GM18870 (cell line): ENCODE measurements around the gene PCDH8.

Experiments
- ATAC-seq: cut with Tn5 transposase; IDR thresholded peaks from one replicate; pipeline ENCODE4 v1.9.1; 2021; ENCODE audit warnings: moderate library complexity; ENCODE audit not compliant: unreplicated experiment

PCDH8 gene

DNA sequence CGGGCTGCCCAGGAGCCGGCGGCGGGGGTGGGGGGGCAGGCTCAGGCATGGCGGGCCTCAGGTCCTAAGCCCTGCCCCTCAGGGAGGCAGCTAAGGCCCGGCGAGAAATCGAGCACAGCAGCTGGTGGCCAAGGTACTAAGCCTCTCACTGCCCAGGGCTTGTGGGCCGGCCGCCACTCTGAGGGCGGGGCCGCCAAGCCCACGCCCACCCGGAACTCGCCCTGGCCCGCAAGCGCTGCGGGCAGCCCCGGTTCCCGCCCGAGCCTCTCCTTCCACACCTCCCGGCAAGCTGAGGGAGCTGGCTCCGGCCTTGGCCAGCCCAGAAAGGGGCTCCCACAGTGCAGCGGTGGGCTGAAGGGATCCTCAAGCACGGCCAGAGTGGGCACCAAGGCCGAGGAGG is 33.1 kb downstream of the PCDH8 start:
- no peak for ATAC-seq

GRCh38 chr13:52812941-52813340 is 35.5 kb downstream of the PCDH8 start:
- ATAC-seq: no peak

- ATAC-seq: no peak
Observed at GRCh38 chr13:52811841-52812240, 36.6 kb downstream of the PCDH8 start.

DNA sequence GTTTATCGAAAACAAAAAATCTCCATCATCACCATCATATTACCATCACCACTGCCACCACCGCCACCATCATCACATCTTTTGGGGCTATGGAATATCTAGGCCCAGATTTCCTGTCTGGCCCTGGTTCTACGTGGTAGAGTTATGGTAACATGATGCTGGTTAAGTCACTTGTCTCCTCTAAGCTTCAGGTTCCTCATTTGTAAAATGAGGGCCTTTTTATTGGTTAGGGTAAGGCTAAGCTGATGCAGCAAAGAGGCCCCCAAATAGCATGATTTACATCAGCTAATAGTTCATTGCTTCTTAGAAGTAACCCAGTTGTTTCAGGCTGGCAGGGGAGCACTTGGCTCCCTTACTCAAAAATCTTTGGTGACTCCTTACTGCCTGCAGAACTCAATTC is 37.9 kb downstream of the PCDH8 start:
- no peak for ATAC-seq

GRCh38 chr13:52810011-52810410 is 38.4 kb downstream of the PCDH8 start:
- ATAC-seq: no peak

DNA sequence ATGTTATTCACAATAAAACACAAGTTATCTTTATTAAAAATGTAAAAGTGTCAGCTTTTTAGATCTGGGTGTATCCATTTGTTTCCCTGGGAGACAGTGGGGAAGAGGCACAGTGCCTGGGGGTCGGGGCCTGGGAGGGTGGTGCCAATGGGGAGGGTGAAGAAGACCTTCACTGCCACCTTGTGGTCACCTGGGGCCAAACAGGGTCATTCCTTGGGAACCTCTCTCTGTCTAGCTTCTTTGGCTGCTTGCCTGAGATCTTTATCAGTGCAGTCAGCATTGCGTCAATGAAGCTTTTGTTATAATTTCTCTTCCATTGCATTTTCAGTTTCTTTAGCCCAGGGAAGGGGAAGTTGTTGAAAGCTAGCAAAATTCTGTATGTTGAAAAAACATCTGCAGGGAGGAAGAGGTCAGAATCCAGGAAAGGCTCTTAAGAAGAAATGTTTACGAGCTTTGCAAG is 39.1 kb downstream of the PCDH8 start:
- ATAC-seq: peak; percentile 57

- ATAC-seq: no peak
Observed at GRCh38 chr13:52808842-52809219, 39.6 kb downstream of the PCDH8 start.

DNA sequence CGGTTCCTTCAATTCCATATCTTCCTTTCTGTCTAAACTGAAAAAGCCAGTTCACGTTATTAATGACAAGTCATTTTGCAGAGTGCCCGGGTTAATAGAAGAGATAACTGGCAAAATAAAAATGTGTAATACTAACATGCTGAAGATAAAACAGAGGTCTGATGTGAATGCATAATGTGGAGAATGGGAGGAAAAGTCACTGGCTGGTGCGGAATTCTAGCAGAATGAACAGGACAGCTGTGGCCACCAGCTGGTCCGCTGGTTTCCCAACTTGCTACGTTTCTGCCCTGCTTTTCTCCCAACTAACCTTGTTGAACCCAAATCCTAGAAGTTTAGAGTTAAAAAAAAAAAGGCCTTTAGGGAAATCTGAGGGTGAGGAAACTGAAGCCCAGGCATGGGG is 42.4 kb downstream of the PCDH8 start:
- no peak for ATAC-seq

DNA sequence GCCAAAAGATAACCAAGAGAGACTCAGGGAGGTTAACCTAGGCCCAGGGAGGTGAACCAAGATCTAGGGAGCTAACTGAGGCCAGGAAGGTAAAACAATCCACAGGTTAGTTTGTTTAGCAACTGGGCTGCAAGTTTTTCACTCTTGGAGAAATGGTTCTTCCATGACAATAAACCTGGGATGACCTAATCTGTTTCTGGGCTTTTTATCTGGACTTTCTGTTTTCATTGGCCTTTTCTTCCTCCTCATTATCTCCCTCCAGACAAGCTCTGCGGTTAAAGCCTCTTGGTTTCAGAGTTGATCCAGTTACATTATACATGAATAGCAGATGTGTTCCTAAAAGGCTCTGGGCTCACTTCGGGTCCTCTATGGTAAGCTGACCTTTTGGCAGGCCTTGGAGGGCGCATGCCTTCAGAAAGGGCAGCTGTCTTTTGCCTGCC is 44.2 kb downstream of the PCDH8 start:
- ATAC-seq: no peak

GRCh38 chr13:52800856-52801255 is 47.6 kb downstream of the PCDH8 start:
- no peak for ATAC-seq

DNA sequence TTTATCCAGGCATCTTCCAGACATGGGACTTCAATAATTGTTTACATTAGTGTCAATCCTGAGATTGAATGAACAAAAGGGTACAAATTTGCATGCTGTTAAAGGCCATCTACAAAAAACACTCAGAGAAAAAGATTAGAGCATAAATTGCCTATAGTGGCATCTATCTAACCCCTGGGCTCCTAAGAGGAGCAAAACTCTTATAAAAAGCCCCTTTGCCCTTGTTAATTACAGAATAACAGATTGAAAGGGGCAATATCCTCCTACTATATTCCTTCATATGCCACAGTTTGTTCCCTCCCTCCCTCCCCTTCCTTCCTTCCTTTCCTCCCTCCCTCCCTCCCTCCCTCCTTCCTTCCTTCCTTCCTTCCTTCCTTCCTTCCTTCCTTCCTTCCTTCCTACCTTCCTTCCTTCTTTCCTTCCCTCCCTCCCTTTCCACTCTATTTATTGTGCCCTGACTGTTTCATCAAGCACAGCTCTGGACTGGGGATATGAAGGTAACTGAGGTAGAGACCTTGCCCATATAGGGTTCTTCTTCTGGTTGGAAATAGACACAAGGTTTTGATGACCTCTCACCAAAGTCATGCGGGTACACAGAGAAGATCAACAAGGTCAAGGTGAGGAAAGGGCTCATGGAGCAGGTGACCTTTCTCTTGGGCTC is 49.5 kb downstream of the PCDH8 start:
- ATAC-seq: no peak

- no peak for ATAC-seq
Observed at GRCh38 chr13:52797176-52797575, 51.3 kb downstream of the PCDH8 start.

- no peak for ATAC-seq
Observed at GRCh38 chr13:52794589-52794988, 53.9 kb downstream of the PCDH8 start.

- no peak for ATAC-seq
Observed at GRCh38 chr13:52793515-52794061, 54.9 kb downstream of the PCDH8 start.
